DND-41 (cell line): ENCODE data around the gene PROM2.

Experiments used
- CTCF ChIP-seq: IDR thresholded peaks from 2 replicates; pipeline ENCODE4 v1.5.1; 2012; ENCODE audit warnings: borderline replicate concordance, low read length, moderate library complexity, mild to moderate bottlenecking; ENCODE audit not compliant: poor library complexity, severe bottlenecking; ENCODE audit errors: extremely low read depth
- EZH2 ChIP-seq: IDR thresholded peaks from 3 replicates; pipeline ENCODE4 v1.6.1; 2012; ENCODE audit warnings: borderline replicate concordance, low read depth, mild to moderate bottlenecking, moderate library complexity, low read length, inconsistent platforms; ENCODE audit not compliant: severe bottlenecking

- TF ChIP-seq CTCF = no peak
- TF ChIP-seq EZH2 = no peak
Measured at GRCh38 chr2:95274291-95275150, at the start of gene PROM2.
